ENCODE measurements around the gene CNPY4.

The CNPY4 gene

DNA sequence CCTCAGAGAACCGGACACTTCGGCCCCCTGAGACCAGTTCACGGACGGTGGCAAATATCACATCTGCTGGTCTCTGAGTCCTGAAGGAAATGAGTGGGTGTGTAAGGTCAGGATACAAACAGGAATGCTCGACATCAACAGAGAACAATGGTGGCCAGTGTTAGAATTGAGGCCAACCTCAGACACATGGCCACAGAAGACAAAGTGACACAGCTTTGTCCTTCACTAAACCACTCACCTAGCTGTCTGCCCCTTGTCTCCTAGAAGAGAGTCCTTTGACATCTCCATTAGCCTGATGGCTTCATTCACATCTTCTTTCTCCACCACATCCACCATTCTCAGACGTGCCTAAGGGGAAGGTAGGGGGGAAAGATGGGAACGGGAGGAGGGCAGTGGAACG is 26.4 kb upstream of the CNPY4 start:
- DNase-seq, result no peak

GRCh38 chr7:100093498-100093897 is 25.9 kb upstream of the CNPY4 start:
- no peak for DNase-seq

- no peak for DNase-seq
Observed at GRCh38 chr7:100093925-100094486, 25.4 kb upstream of the CNPY4 start.

DNA sequence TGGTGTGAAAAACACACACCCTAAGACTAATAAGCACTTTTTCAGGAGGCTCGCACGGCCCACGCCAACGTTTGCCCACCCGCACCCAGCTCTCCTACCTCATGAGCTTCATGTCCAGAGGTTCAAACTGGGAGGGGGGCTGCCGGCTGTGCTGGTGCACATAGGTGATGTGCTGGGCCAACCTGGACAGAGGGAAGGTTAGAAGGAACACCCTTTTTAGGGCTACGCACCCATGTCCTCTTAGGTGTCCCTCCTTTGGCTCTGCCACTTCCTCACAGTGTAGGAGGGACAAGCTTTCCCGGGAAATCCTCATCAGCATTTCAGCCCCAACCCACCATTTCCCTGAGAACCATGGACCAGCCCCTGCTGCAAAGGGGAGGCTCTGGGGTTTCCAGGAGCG is 24.1 kb upstream of the CNPY4 start:
- no peak for DNase-seq

- no peak for DNase-seq
Observed at GRCh38 chr7:100095704-100096103, 23.7 kb upstream of the CNPY4 start.

- DNase-seq, result no peak
Observed at GRCh38 chr7:100098913-100099312, 20.5 kb upstream of the CNPY4 start.

DNA sequence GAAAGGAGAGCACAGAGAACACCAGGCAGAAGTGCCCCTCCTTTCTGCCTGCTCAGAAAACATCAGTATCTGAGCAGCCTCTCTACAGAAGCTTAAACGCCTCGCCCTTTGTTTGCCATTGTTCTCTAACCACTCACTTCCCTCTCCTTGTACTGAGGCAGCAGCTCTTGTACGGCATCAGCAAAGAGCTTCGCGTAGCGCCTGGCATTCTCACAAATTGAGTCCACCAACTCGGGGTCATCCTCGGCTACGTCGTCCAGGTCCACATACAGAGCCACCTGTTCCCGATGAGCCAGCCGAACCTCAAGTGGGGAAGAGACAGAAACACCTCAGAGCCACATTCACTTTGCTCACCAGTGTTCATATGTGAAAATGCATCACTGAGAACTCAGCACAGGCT is 20.0 kb upstream of the CNPY4 start:
- DNase-seq, result no peak

DNA sequence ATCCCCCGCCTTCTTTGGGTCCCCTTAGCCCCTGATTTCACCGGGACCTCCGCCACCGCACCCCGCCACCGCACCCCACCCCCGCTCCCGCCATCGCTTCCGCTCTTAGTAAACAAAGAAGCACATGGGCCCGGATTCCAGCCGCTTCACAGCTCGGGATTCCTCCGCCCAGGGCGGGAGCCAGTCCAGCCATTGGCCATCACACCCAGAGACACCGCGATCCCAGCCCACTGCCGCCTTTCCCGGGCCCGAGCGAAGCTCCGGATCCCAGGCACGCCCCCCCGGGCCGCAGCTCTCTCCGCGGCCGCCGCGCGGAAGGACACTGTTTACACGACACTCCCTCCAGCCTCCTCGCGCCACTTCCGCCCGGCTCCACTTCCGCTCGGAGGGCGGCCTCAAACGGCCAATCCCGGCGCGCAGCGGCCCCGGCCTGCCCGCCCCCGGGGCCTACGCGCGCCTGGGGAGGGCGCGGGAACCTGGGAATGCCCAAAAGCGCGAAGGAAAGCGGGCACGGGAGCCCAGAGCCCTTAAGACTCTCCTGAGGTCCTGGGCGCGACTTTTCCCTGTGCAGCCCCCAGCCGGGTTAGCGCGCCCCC is 18.9 kb upstream of the CNPY4 start:
- peak; percentile 85 for DNase-seq

GRCh38 chr7:100101016-100101862 is 18.2 kb upstream of the CNPY4 start, which contains the start of the genes AP4M1 and MCM7:
Gene AP4M1, plus strand, starts transcription at chr7:100101643. Its CDS starts 72 bp downstream, at chr7:100101715.
Gene MCM7, minus strand, starts transcription at chr7:100101397. Its CDS starts 103 bp downstream, at chr7:100101294.
- peak; percentile 94 for DNase-seq

DNA sequence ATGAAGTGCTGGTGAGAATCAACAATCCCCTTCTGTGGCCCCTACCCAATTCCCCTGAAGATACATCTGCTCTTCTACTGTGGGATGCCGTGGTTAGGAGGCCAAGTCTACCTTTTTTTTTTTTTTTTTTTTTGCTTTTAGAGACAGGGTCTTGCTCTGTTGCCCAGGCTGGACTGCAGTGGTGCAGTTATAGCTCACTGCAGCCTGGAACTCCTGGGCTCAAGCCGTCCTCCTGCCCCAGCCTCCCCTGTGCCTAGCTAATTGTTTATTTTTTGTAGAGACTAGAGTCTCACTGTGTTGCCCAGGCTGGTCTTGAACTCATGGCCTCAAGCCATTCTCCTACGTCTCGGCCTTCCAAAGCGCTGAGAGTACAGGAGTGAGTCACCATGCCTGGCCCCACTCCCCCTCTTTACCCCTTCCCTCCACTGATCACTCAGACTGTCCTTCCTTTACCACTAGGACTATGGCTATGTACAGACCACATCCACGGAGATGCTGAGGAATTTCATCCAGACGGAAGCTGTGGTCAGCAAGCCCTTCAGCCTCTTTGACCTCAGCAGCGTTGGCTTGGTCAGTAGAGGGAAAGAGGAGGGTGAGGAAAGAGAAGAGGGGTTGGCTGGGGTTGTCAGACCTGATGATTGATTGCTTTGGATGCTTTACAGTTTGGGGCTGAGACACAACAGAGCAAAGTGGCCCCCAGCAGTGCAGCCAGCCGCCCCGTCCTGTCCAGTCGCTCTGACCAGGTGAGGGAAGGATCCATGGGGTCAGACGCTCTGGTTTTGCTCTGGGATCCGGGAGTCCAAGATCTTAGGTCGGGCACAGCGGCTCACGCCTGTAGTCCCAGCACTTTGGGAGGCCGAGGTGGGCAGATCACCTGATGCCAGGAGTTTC is 16.2 kb upstream of the CNPY4 start:
- no peak for DNase-seq

- no peak for DNase-seq
Observed at GRCh38 chr7:100105534-100105933, 13.9 kb upstream of the CNPY4 start.

- no peak for DNase-seq
Observed at GRCh38 chr7:100106633-100107032, 12.8 kb upstream of the CNPY4 start.

DNA sequence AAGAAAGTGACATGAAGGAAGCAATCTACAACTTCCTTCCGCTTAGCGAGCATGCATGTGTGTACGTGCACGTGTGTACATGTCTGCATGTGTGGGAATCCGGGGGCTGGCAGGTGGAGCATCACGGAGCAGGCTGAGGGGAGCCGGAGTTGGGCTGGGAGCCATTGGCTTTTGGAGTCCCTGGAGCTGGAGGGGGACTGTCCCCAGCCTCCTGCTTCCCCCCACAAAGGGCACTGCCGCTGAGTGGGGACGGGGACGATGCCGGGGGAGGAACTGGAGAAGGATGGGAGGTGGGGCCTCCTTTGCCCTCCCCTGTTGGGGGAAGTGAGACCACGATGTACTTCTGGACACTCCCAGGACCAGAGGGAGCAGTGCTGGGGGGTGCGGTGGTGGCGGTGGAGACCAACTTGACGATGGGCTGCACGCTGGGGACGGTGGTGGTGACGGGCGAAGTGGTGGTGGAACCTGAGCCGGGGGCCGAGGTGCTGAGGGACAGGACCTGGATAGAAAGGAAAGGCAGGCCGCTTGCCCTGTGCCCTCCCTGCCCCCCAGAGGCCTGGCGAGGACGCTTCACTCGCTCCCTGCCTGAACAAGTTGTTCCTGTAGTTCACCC is 12.2 kb upstream of the CNPY4 start:
- no peak for DNase-seq

DNA sequence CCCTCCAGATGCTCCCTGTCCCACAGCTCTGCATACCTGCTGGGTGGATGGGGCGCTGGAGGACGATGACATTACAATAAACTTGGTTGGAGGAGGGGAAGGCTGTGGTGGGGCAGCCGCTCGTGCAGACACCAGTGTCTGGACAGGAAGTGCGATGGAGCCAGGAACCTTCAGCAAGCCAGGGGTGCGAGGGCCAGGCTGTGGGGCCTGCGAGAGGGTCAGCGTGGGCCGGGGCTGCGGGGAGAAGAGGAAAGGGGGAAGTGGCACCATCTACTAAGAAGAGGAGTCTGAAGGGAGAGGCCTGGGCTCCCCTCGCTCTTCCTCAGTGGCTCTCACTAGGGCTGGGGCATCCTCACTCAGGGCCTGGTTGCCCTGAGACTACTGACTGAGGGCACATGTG is 11.5 kb upstream of the CNPY4 start:
- no peak for DNase-seq

- no peak for DNase-seq
Observed at GRCh38 chr7:100109521-100110163, 9.8 kb upstream of the CNPY4 start.

- no peak for DNase-seq
Observed at GRCh38 chr7:100111156-100111555, 8.3 kb upstream of the CNPY4 start.

DNA sequence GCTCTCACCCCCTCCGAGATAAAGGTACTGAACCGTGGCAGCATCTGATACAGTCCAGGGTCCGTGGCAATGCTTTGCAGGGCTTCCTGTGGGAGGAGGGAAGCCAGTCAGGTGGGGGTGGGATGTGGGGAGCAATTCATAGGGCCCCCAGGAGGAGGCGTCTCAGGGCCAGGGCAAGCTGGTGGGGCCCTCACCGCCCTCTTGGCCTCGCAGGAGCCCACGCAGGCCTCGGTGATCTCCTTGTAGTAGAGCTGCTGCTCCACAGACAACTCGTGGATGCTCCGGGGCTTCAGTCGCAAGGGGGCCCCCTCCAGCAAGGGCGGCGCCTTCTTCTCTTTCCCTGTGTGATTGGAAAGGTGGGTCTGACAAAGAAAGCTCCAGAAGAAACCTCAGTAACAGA is 7.5 kb upstream of the CNPY4 start:
- no peak for DNase-seq

DNA sequence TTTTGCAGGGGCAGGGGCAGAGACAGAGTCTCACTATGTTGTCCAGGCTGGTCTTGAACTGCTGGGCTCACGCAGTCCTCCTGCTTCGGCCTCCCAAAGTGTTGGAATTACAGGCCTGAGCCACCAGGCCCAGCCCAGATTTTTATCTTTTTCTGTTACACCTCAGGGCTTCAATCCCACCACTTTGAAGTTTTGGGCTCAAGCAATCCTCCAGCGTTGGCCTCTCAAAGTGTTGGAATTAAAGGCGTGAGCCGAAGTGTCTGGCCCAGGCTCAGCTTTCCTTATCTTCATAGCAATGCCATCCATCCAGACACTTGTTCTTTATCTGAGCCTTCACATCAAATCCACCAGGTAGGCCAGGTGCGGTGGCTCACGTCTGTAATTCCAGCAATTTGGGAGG is 4.4 kb upstream of the CNPY4 start:
- DNase-seq, result no peak

DNA sequence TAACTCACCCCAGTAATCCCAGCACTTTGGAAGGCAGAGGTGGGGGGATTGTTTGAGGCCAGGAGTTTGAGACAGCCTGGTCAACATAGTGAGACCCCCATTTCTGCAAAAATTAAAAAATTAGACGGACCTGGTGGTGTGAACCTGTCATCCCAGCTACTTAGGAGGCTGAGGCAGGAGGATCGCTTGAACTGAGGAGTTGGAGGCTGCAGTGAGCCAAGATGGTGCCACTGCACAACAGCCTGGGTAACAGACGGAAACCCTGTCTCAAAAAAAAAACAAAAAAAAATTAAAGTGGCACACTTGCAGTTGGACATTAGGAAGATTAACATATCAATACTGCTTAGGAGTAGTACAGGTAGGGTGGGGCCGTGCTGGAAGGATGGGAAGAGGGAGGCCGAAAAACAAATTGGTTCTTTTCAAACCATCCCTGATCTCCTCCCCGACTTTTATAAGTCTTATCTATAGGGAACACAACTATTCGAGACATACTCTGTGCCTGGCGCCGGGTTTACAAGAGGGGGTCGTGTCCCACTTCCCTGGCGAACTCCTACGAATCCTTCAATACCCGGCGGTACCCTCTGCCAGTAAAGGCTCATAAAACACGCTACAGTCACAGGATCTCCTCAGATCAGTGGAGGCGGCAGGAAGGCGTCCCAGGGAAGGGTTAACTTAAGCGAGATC is 904 bp upstream of the CNPY4 start:
- no peak for DNase-seq

DNA sequence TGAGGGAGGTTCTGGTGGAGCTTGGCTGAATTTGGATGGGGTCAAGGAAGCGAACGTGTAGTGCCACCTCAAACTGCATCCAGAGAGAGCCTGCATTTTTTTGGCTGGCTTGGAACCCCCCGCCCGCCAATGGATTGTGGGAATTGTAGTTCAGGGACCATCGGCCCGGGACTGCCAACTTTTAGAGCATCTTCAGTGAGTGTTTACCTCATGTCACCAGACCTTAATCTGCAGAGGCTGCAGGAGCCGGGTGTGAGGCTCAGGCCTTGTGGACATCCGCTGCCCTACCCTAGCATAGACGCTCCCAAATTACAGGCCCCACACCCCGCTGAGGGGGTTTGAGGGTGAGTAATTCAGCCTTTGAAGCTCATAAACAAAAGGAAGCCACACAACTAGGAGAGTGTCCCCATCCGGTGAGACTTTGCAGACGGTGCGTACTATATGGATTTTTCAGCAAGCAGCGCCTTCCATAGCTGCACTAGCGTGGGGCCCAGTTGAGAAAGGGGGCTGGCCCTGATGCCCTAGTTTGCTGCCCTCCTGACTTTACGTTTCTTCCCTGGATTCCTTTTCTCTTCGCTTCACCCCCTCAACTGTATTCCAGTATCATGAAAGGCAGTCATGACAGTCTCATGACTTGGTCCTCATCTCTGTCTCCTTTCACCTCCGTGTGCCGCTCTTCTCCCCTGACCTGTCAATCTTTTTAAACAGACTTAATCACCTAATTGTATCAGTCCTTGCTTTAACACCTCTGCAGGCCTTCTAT is 717 bp downstream of the CNPY4 start:
- DNase-seq, result no peak

- DNase-seq, result no peak
Observed at GRCh38 chr7:100120733-100121036, 1.3 kb downstream of the CNPY4 start.

Data from NCI-H510A (cell line).